ENCODE data around the gene RALGAPA2.

DNA sequence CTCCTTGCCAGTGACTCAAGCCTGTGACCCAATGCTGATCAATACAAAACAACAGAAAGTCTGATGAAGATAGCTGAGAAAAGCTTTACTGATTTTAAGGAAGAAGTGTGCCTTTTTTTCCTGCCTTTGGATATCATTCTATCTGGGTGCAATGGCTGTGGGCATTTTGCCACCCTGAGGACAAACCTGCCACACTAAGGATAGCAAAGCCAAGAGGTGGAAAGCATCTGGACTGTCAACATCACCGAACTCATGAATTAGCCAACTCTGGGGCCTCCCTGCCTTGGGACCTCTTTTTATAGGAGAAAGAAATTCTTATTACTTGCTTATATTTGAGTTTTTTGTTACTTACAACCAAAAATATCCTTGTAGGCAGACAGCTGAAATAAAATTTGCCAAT lies 19.9 kb downstream of the RALGAPA2 start:
- no peak for TF ChIP-seq CTCF (conservative IDR thresholded peaks at IDR 0.05 in 1 of 2, IDR thresholded peaks at IDR 0.05 in 1 of 2; ENCODE audit: low read depth in 1 of 2, low read length in 2 of 2)
- no peak for TF ChIP-seq EZH2 (IDR thresholded peaks at IDR 0.05; ENCODE audit: low read length, missing control alignments)
